Renal cortical epithelial cell (primary cell): ENCODE measurements around the gene CNFN. TPM values are rescaled to one million over a fixed set of nuclear protein-coding genes. Genes with fewer than 3 reads are reported as not detected.

ENCODE experiments used
- DNase-seq: peaks from one replicate; pipeline ENCODE4 v3.0.0-alpha.2; 2011; ENCODE audit warnings: low read depth
- total RNA-seq: library from RNA; depleted of rRNA; stranded (reverse); fragments of >200 nt; gene quantifications from 2 replicates; pipeline ENCODE4 v1.2.3, GENCODE V29; 2014

CNFN gene
- total RNA-seq, 1 donor from 2014 or later: not detected

- DNase-seq: no peak
Measured at GRCh38 chr19:42375415-42376176, 14.5 kb downstream of the CNFN start.

GRCh38 chr19:42374826-42375376, 15.2 kb downstream of the CNFN start:
- no peak for DNase-seq

GRCh38 chr19:42370626-42371175, 19.4 kb downstream of the CNFN start:
- no peak for DNase-seq

- no peak for DNase-seq
Measured at GRCh38 chr19:42370068-42370520, 20.0 kb downstream of the CNFN start.

GRCh38 chr19:42369433-42370067, 20.5 kb downstream of the CNFN start:
- DNase-seq: no peak

GRCh38 chr19:42368765-42369164, 21.3 kb downstream of the CNFN start:
- no peak for DNase-seq

- no peak for DNase-seq
Measured at GRCh38 chr19:42368360-42368759, 21.7 kb downstream of the CNFN start.

- DNase-seq: no peak
Measured at GRCh38 chr19:42367929-42368328, 22.2 kb downstream of the CNFN start.

- no peak for DNase-seq
Measured at GRCh38 chr19:42366673-42367072, 23.4 kb downstream of the CNFN start.

GRCh38 chr19:42363614-42364346, 26.3 kb downstream of the CNFN start:
- DNase-seq: peak; percentile 9

GRCh38 chr19:42362891-42363440, 27.1 kb downstream of the CNFN start:
- DNase-seq: no peak

GRCh38 chr19:42362342-42362741, 27.8 kb downstream of the CNFN start:
- DNase-seq: no peak

GRCh38 chr19:42361545-42361910, 28.6 kb downstream of the CNFN start:
- DNase-seq: no peak

GRCh38 chr19:42360787-42361544, 29.1 kb downstream of the CNFN start:
- no peak for DNase-seq

- no peak for DNase-seq
Measured at GRCh38 chr19:42357290-42357689, 32.8 kb downstream of the CNFN start.

GRCh38 chr19:42356686-42357085, 33.4 kb downstream of the CNFN start:
- no peak for DNase-seq

GRCh38 chr19:42355896-42356295, 34.2 kb downstream of the CNFN start:
- no peak for DNase-seq

- DNase-seq: no peak
Measured at GRCh38 chr19:42353341-42354015, 36.6 kb downstream of the CNFN start.

GRCh38 chr19:42352301-42353259, 37.5 kb downstream of the CNFN start:
- peak; percentile 25 for DNase-seq
